Measurements from ENCODE around the gene ZNF438.
"Not testable (repeated sequence)": the region's sequence is repeated elsewhere in the genome, so short reads cannot be mapped to it uniquely, and the experiment has no call there.

Gene ZNF438

GRCh38 chr10:30931094-30931493 lies 100.6 kb downstream of the ZNF438 start:
- no peak for DNase-seq

DNA sequence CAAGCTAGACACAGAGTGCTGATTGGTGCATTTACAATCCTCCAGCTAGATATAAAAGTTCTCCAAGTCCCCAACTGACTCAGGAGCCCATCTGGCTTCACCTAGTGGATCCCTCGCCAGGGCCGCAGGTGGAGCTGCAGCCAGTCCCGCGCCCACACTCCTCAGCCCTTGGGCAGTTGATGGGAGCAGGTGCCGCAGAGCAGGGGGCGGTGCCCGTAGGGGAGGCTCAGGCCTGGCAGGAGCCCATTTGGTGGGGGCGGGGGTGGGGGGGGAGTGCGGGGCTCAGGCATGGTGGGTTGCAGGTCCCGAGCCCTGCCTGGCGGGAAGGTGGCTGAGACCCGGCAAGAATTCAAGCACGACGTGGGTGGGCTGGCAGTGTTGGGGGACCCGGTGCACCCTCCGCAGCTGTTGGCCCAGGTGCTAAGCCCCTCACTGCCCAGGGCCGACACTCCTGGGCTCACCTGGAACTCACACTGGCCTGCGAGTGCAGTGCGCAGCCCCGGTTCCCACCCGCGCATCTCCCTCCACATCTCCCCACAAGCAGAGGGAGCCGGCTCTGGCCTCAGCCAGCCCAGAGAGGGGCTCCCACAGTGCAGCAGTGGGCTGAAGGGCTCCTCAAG lies 101.7 kb downstream of the ZNF438 start:
- DNase-seq = no peak

DNA sequence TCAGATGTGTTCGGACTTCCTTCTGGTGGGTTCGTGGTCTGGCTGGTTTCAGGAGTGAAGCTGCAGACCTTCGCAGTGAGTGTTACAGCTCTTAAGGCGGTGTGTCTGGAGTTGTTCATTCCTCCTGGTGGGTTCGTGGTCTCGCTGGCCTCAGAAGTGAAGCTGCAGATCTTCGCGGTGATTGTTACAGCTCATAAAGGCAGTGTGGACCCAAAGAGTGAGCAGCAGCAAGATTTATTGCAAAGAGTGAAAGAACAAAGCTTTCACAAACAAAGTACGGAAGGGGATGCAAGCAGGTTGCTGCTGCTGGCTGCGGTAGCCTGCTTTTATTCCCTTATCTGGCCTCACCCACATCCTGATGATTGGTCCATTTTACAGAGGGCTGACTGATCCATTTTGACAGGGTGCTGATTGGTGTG lies 102.3 kb downstream of the ZNF438 start:
- DNase-seq = not testable (repeated sequence)

DNA sequence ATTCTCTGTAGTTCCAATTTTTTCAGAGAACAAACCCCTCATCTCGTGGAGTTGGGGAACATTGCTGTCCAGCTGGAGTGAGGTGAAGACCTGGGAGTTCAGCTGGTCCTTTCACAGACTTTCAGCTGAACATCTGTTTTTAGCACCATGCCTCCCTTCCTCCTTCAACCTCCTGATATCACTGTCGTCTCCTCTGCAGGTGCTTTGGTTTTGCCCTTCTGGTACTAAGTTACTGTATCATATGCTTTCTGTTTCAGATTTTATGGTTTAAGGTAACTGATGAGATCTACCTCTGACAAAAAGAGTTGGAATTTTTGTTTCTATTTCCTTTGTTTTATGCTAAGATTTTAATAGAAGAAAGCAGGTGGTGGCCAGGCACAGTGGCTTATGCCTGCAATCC lies 102.9 kb downstream of the ZNF438 start:
- no peak for DNase-seq

DNA sequence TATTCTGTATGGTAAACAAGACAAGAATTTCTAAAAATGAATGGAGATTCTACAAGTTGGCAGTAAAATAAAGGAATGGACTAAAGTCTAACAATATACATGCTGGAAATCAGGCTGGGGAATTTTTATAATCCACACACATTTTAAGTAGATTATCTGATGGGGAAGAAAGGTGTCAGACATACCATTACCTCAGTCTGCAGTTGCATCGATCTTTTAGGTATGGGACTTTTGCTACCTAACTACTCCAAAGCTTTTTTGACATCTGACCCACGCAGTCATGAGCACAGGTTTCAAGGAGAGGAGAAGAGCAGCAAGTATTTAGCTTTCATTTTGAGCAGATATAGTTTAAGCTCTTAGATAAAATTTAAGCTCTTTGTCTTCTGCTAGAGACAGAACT lies 113.0 kb downstream of the ZNF438 start:
- DNase-seq = no peak

DNA sequence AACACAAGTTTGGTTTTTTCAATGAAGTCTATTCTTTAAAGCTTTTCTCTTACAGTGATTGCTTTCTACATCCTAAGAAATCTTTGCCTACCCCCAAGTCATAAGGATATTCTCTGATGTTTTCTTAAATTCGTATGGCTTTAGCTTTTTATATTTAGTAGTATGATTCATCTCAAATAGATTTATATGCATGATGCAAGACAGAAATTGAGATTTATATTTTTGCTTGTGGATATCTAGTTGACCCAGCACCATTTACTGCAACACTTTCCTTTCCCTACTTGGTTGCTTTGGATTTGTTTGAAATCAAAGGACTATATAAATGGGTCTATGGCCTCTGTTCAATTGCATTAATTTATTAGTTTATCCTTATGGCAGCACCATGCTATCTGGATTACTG lies 113.9 kb downstream of the ZNF438 start:
- DNase-seq = no peak

GRCh38 chr10:30917067-30917466 lies 114.6 kb downstream of the ZNF438 start:
- DNase-seq = no peak

GRCh38 chr10:30915146-30915545 lies 116.5 kb downstream of the ZNF438 start:
- DNase-seq = no peak

DNA sequence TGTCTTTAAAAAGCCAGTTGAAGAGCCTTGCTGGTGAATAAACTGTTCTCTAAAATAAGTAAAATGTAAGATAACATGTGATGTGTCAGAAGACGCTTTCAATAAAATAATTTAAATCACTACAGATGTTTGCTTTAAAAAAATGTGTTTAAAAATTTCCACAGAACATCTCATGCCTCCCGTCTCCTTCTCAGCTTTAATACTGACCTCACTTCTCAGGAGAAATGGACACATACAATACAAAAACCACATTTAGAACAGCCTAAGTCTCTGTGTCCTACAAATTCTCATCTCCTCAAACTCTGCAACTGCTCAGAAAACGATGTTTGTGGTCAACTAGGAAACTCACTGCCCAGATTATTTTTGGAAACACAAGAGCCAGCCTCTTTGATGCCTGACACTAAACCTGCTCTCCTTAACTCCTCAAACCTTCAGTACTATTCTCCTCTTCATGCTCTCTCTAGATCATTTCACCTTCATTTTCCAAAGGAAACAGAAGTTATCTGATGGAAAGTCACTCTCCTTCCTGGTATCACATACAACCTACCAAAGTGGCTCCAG lies 120.3 kb downstream of the ZNF438 start:
- DNase-seq = no peak

DNA sequence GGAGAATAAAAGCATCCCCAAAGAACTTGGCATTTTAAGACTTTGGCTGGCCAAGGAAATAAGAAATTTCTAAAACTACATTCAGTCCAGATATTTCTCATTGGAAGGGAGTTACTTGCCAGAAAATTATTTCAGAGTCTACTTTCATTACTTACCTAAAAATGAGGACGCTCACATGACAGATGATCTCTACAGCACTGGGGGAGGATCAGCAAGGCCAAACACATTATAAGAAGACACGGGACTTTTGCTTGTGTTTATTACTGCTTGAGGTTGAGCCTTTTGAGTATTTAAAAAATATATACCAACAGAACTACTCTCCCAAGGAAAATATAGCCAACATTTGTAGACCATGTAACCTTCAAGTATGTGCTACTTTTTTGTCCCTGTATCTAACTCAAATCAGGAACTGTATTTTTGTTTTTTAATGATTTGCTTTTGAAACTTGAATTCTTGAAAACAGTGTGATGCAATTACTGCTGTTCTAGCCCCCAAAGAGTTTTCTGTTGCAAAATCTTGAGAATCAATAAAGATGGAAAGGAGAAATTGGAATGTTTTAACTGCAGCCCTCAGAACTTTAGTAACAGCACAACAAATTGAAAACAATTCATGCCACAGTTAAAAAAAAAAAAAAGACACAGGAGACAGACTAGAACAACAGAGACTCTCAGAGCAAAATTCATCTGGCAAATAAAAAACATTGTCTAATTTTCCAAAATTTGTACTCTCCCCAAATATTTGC lies 128.1 kb downstream of the ZNF438 start:
- DNase-seq = no peak

DNA sequence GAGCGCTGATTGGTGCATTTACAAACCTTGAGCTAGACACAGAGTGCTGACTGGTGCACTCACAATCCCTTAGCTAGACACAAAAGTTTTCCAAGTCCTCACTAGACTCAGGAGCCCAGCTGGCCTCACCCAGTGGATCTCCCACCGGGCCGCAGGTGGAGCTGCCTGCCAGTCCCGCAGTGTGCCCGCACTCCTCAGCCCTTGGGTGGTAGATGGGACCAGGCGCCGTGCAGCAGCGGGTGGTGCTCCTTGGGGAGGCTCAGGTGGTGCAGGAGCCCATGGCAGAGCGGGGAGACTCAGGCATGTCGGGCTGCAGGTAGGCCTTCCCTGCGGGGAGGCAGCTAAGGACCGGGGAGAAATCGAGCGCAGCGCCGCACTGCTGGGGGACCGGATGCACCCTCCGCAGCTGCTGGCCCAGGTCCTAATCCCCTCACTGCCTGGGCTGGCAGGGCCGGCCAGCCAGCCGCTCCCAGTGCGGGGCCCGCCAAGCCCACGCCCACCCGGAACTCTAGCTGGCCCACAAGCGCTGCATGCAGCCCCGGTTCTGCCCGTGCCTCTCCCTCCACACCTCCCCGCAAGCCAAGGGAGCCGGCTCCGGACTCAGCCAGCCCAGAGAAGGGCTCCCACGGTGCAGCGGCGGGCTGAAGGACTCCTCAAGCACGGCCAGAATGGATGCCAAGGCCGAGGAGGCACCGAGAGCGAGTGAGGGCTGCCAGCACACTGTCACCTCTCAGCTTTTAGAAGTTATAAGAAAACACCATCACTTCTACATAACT lies 128.9 kb downstream of the ZNF438 start:
- DNase-seq = no peak

DNA sequence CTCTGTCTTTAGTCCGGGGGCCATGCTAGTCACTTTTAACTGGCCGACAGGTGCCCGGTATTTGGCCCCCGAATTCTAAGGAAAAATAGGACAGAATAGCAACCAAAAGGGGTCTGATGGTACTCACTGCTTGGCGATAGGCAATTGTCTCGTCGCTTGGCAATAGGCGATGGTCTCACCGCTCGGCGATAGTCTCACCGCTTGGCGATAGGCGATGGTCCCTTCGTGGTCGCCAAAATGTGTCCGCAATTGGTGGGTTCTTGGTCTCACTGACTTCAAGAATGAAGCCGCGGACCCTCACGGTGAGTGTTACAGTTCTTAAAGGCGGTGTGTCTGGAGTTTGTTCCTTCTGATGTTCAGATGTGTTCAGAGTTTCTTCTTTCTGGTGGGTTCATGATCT lies 130.2 kb downstream of the ZNF438 start:
- not testable (repeated sequence) for DNase-seq

DNA sequence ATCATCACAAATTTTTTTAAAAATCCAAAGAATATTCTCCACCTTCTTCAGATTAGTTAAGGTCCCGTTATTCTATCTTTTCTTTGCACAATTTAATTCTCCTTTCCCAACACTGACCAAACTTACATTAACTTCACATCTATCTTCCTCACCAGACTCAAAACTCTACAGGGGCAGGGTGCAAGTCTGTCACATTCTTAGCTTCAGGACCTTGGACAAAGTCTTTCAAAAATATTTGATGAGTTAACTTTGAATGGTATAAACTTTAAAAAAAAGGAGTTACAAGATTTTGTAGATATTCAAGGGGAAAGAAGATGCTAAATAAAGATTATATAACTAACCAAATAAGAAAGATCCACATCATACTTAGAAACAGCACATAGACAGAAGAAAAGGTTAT lies 132.7 kb downstream of the ZNF438 start:
- DNase-seq = no peak

DNA sequence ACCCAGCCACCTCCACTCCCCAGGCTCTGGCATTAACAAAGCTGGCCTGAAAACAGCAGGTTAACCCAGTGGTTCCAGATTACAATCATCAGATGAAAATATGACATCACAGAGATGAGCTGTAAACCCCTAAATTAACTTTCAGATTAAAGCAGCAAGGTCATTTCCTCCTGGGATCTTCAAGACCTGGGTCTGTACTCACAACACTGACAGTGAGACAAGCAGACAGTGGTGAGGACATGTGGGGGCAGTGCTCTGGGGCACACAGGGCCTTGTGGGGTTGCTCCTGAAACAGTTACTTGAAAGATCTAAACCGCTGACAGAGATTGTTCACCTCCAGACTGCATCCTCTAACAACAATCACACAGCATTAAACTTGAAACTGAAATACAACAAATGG lies 134.1 kb downstream of the ZNF438 start:
- no peak for DNase-seq

GRCh38 chr10:30897048-30897447 lies 134.6 kb downstream of the ZNF438 start:
- DNase-seq = no peak

DNA sequence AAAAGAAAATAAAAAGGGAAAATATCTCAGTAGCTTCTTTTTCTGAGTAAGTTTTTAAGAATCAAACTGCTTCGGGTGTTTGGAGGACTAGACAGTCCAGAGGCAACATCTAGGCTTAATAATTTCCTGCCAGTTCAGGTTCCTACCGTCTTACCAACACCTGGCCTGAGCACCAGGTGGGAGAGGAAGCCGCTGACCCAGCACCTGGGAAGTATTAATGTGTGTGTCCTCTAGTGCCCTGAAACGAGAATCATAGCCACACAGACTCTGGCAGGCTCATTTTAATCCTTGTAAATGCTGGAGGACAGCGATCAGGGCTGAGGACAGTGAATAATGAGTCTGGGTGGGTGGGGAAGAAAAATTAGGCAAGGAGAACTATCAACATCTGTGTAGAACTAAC lies 137.4 kb downstream of the ZNF438 start:
- no peak for DNase-seq

GRCh38 chr10:30893208-30893607 lies 138.5 kb downstream of the ZNF438 start:
- no peak for DNase-seq

DNA sequence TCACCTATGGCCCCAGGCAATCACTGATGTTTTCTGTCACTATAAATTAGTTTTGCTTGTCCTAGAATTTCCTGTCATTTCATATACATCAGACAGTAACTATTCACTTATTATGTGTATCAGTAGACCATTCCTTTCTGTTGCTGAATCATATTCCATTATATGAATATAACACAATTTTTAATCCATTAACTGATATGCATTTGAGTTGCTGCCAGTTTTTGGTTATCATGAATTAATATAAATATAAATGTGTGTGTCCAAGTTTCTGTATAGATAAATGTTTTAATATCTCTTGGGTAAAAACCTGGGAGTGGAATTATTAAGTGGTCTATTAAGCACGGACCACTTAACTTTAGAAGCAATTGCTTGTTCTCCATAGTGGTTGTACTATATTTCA lies 143.8 kb downstream of the ZNF438 start:
- DNase-seq = no peak

- DNase-seq = no peak
These were observed 146.2 kb downstream of the ZNF438 start for GRCh38 chr10:30885423-30885822.

GRCh38 chr10:30883751-30884150 lies 147.9 kb downstream of the ZNF438 start:
- DNase-seq = no peak

- no peak for DNase-seq
These were observed 148.5 kb downstream of the ZNF438 start for GRCh38 chr10:30883116-30883515.

DNA sequence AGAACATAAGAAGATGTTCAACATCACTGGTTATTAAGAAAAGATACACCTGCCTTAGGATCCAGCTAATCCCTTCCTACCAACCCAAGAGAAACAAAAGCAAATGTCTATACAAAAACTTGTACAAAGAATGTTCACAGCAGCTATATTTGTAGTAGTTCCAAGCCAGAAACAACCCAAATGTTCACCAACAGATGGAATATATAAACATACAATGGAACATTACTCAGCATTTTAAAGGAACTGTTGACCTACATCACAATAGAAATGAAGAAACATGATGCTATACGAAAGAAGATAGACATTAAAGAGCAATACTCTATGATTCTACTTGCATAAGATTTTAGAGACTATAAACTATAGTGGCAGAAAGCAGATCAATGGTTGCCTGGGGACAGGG lies 149.4 kb downstream of the ZNF438 start:
- no peak for DNase-seq

- DNase-seq = no peak
These were observed 152.7 kb downstream of the ZNF438 start for GRCh38 chr10:30878920-30879319.

- DNase-seq = no peak
These were observed 154.6 kb downstream of the ZNF438 start for GRCh38 chr10:30877111-30877510.

All from stimulated activated naive CD4-positive, alpha-beta T cell treated with Interleukin-2 at 50 U/mL for 16 hours (primary cell).